H1 (cell line): ENCODE results near the gene ARHGAP10. TPM values are rescaled to one million over a fixed set of nuclear protein-coding genes. Genes with fewer than 3 reads are reported as not detected.

ENCODE experiments used
- BACH1 ChIP-seq: IDR thresholded peaks from 2 replicates; pipeline ENCODE4 v1.6.1; 2012; ENCODE audit warnings: low read length, improper control_type of control experiment
- CHD1 ChIP-seq: IDR thresholded peaks from 2 replicates; pipeline ENCODE4 v1.6.1; 2012; ENCODE audit warnings: low read depth, low read length, improper control_type of control experiment
- CHD7 ChIP-seq: fragments of 300-600 bp; sonication (generic); IDR thresholded peaks from 2 replicates; pipeline ENCODE4 v1.7.1; 2012; ENCODE audit warnings: low read length, moderate library complexity, mild to moderate bottlenecking, inconsistent platforms; ENCODE audit not compliant: insufficient replicate concordance
- KDM1A ChIP-seq: fragments of 200-600, 300-600 bp; sonication (generic); IDR thresholded peaks from 2 replicates; pipeline ENCODE4 v1.7.1; 2016; ENCODE audit warnings: mild to moderate bottlenecking, low read length, borderline replicate concordance
- PHF8 ChIP-seq: fragments of 200-600 bp; sonication (generic); conservative IDR thresholded peaks from 2 replicates; pipeline ENCODE4 v1.7.1; 2012; ENCODE audit warnings: low read depth, mild to moderate bottlenecking, inconsistent platforms, low read length, moderate library complexity
- POLR2A ChIP-seq, 2 experiments: IDR thresholded peaks; 1 replicate in 1 of 2; 2 replicates in 1 of 2; pipeline ENCODE4 v1.6.1; 2011; ENCODE audit warnings: low read depth in 2 of 2, low read length in 2 of 2, mild to moderate bottlenecking in 2 of 2; ENCODE audit errors: control extremely low read depth in 1 of 2
- RXRA ChIP-seq: IDR thresholded peaks from 2 replicates; pipeline ENCODE4 v1.6.1; 2011; ENCODE audit warnings: low read depth, mild to moderate bottlenecking, low read length, moderate library complexity; ENCODE audit not compliant: insufficient read depth
- SP1 ChIP-seq: IDR thresholded peaks from 2 replicates; pipeline ENCODE4 v1.6.1; 2011; ENCODE audit warnings: low read depth, low read length
- TCF12 ChIP-seq: IDR thresholded peaks from 2 replicates; pipeline ENCODE4 v1.6.1; 2011; ENCODE audit warnings: low read depth, mild to moderate bottlenecking, low read length
- YY1 ChIP-seq: IDR thresholded peaks from 2 replicates; pipeline ENCODE4 v1.6.1; 2011; ENCODE audit warnings: low read depth, mild to moderate bottlenecking, low read length
- polyA plus RNA-seq, 7 experiments: library from polyadenylated mRNA; depleted of rRNA in 3 of 7; stranded (reverse) in 5 of 7; unstranded in 2 of 7; fragments of >200 nt in 5 of 7; fragments of 200-250 nt in 2 of 7; gene quantifications; 1 replicate in 5 of 7; 2 replicates in 1 of 7; 4 replicates in 1 of 7; pipeline versions ENCODE4 v1.2.1 to v1.2.3, GENCODE V29; 2011 to 2013; ENCODE audit warnings: missing spikeins in 2 of 7, mixed read lengths in 2 of 7
- total RNA-seq: library from RNA; stranded (reverse); fragmentation: NEBNext Ultra II Directional; extraction: Animal tissue kit (Norgen Biotek cat#: 25700); gene quantifications from 2 replicates; pipeline ENCODE4 v1.2.1, GENCODE V29; 2021
- TF ChIP-seq, protein P1 (sequence below), 3 experiments: IDR thresholded peaks; 1 replicate in 2 of 3; 2 replicates in 1 of 3; pipeline versions ENCODE4 v1.5.1 to v1.6.1; 2011; ENCODE audit warnings: low read length in 3 of 3, mild to moderate bottlenecking in 3 of 3, inconsistent platforms in 2 of 3, low read depth in 1 of 3, moderate library complexity in 1 of 3; ENCODE audit not compliant: insufficient read depth in 1 of 3; ENCODE audit errors: control extremely low read depth in 1 of 3

The ARHGAP10 gene
- total and polyA plus RNA-seq, 2 of the 8 experiments (the other 6 are each of a cell fraction or from before 2014, with no cell fraction given), result 3.7 to 6.1 TPM

GRCh38 chr4:147848634-147849033 is 116.7 kb downstream of the ARHGAP10 start (continued):
- TF ChIP-seq CHD7, result no peak
- no peak for TF ChIP-seq SP1
- no peak for TF ChIP-seq TCF12
- TF ChIP-seq PHF8, result no peak
- no peak for TF ChIP-seq RXRA
- no peak for TF ChIP-seq BACH1
- TF ChIP-seq KDM1A, result no peak
- no peak for TF ChIP-seq YY1
- TF ChIP-seq, protein P1, sequence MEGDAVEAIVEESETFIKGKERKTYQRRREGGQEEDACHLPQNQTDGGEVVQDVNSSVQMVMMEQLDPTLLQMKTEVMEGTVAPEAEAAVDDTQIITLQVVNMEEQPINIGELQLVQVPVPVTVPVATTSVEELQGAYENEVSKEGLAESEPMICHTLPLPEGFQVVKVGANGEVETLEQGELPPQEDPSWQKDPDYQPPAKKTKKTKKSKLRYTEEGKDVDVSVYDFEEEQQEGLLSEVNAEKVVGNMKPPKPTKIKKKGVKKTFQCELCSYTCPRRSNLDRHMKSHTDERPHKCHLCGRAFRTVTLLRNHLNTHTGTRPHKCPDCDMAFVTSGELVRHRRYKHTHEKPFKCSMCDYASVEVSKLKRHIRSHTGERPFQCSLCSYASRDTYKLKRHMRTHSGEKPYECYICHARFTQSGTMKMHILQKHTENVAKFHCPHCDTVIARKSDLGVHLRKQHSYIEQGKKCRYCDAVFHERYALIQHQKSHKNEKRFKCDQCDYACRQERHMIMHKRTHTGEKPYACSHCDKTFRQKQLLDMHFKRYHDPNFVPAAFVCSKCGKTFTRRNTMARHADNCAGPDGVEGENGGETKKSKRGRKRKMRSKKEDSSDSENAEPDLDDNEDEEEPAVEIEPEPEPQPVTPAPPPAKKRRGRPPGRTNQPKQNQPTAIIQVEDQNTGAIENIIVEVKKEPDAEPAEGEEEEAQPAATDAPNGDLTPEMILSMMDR (IDR thresholded peaks at IDR 0.05; ENCODE audit: control extremely low read depth in 1 of 3, insufficient read depth in 1 of 3, low read depth in 1 of 3, low read length in 3 of 3), result no peak
- no peak for TF ChIP-seq POLR2A (IDR thresholded peaks at IDR 0.05; ENCODE audit: control extremely low read depth in 1 of 2, low read depth in 2 of 2, low read length in 2 of 2)
- TF ChIP-seq CHD1, result no peak
